GM18868 (cell line): ENCODE results near the gene IL23R.
"Not testable (repeated sequence)": the region's sequence is repeated elsewhere in the genome, so short reads cannot be mapped to it uniquely, and the experiment has no call there.

Experiments
- ATAC-seq: cut with Tn5 transposase; IDR thresholded peaks from one replicate; pipeline ENCODE4 v1.9.1; 2021; ENCODE audit warnings: mild to moderate bottlenecking, moderate library complexity; ENCODE audit not compliant: unreplicated experiment

The IL23R gene

GRCh38 chr1:67191668-67192520 lies 25.6 kb downstream of the IL23R start:
- ATAC-seq: no peak

GRCh38 chr1:67192902-67193301 lies 26.6 kb downstream of the IL23R start:
- no peak for ATAC-seq

DNA sequence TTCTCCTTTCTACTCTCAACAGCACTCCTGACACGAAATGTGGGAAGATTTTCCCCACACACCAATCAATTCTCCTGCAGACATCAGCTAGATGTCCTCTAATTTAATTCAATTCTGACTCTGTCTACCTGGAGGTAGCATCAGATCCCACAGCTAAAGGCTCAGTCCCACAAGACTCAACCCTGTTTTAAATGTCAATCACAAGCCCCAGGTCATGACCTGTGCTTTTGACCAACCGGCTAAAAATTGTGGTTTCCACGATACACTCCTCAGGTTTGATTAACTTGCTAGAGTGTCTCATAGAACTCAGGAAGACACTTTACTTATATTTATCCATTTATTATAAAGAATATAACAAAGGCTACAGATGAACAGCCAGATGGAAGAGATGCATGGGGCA lies 27.4 kb downstream of the IL23R start:
- no peak for ATAC-seq

GRCh38 chr1:67194209-67194863 lies 28.1 kb downstream of the IL23R start:
- peak; percentile 65 for ATAC-seq

DNA sequence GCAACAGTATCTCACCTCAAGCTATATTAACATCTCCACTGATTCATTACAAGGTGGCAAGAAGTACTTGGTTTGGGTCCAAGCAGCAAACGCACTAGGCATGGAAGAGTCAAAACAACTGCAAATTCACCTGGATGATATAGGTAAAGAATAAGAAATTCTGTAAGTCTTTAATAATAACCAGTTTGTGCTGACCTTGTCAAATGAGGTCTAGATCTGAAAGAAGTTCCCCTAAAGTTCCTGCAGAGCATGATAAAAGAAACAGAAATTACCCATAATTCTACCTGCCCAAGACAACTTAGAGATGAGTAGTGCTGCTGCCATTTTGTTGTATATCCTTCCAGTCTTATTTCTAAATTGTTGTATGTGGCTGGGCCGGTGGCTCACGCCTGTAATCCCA lies 34.5 kb downstream of the IL23R start:
- ATAC-seq: no peak

GRCh38 chr1:67201891-67202290 lies 35.6 kb downstream of the IL23R start:
- no peak for ATAC-seq

GRCh38 chr1:67204298-67204980 lies 38.2 kb downstream of the IL23R start:
- ATAC-seq: no peak

DNA sequence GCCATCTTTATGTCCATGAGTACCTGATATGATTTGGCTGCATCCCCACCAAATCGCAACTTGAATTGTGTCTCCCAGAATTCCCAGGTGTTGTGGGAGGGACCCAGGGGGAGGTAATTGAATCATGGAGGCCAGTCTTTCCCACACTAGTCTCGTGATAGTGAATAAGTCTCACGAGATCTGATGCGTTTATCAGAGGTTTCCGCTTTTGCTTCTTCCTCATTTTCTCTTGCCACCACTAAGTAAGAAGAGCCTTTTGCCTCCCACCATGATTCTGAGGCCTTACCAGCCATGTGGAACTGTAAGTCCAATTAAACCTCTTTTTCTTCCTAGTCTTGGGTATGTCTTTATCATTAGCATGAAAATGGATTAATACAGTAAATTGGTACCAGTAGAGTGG lies 41.1 kb downstream of the IL23R start:
- not testable (repeated sequence) for ATAC-seq

DNA sequence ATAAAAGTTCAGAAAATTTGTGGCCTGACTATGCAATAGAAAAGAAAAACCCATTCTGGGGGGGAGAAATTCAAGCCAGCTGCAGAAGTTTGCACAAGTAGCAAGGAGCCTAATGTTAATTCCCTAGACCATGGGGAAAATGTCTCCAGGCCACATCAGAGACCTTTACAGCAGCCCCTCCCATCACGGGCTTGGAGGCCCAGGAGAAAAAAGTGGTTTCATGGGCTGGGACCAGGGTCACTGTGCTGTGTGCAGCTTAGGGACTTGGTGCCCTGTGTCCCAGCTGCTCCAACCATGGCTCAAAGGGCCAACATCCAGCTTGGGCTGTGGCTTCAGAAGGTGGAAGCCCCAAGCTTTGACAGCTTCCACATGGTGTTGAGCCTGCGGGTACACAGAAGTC lies 42.0 kb downstream of the IL23R start:
- no peak for ATAC-seq

DNA sequence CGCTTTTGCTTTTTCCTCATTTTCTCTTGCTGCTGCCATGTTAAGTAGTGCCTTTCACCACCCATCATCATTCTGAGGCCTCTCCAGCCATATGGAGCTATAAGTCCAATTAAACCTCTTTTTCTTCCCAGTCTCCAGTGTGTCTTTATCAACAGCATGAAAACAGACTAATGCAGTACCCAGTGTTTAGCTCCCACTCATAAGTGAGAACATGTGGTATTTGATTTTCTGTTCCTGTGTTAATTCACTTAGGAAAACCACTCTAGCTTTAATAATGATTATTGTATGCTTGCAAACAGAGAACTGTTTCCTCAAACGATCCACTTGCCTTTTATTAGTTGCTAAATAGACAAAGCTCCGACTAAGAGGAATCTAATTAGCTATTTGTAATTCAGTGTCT lies 43.3 kb downstream of the IL23R start:
- ATAC-seq: no peak

DNA sequence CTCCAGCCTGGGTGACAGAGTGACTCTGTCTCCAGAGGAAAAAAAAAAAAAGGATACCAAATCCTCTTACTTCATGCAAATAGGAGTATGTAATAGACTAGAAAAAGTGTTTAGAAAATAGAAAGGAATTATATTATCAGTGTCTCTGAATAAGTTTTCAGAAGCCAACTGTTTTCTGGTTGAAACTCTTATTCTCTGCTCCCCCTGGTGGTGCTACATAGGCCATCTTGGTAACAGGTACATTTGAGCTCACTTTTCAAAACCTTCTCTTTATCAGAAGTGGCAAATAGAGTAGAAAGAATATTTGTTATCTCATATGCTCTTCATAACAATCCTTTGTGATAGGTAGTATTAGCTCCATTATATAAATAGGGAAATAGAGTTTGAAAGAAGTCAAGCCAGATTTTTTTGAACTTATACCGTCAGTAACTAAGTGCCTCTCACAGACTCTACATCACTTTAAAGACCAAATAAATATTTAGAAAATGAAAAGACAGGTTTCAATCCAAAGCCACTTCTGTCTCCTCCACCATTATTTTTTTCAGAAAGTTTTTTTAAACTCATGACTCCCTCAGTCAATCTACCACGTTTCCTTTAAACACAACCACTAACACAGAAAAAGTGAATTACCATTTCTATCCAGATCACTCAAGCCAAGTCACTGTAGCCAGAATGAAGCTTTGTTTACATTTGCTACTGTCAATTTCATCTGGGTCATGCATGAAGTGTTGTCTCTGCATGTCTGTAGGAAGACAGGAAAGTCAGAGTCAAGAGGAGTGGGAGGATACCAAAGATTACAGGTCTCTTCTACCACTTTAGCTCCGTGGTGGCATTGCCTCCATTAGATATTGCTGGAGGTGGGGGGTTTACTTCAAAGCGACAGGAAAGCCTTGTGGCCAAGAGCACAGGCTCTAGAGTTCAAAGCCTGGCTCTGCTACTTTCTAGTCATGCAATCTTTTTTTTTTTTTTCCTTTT lies 45.6 kb downstream of the IL23R start:
- ATAC-seq: peak; percentile 37

GRCh38 chr1:67213164-67213563 lies 46.9 kb downstream of the IL23R start:
- peak; percentile 30 for ATAC-seq

DNA sequence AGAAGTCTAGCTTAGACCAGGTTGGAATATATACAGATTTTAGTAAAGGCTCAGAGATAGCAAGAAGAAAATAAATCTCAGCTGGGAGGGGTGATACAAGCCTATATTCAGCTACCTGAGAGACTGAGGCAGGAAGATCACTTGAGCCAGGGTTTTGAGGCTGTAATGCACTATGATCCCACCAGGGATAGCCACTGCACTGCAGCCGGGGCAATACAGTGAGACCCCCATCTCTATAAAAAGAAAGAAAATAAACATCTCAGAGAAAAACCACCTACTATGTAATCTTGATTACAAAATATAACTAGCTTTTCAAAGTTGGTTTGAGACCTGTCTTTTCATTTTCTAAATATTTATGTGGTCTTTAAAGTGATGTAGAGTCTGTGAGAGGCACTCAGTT lies 47.7 kb downstream of the IL23R start:
- no peak for ATAC-seq

- peak; percentile 66 for ATAC-seq
Measured at GRCh38 chr1:67214420-67215174, 48.3 kb downstream of the IL23R start.

DNA sequence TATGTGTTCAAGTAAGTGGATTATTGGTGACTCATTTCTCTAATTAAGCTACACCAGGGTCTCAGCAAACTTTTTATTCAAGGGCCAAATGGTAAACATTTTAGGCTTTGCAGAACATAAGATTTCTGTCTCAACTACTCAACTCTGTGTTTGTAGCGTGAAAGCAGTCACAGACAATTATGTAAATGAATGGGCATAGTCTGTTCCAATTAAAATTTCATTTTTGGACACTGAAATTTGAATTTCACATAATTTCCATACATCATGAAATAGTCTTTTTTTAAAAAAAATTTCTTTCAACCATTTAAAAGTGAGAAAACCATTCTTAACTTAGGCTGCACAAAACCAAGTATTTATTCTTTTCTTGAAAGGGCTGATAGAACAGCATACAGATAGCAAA lies 50.1 kb downstream of the IL23R start:
- ATAC-seq: no peak

DNA sequence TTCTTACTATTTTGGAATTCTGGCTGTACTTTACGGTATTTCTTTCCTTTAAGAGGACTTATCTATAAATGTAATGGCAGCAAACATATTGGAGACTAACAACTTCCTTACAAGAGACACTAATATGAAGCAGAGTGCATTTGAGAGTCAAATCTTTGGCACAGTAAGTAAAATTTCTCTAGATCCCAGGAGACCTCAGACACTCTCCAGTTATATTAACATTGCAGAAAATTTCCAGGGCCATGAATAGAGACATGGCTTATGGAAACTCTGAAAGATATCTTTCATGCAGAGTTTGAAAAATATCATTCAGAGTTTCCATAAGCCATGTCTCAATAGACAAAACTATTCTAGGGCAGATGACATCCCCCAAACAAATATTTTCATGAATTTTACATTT lies 51.2 kb downstream of the IL23R start:
- ATAC-seq: no peak

DNA sequence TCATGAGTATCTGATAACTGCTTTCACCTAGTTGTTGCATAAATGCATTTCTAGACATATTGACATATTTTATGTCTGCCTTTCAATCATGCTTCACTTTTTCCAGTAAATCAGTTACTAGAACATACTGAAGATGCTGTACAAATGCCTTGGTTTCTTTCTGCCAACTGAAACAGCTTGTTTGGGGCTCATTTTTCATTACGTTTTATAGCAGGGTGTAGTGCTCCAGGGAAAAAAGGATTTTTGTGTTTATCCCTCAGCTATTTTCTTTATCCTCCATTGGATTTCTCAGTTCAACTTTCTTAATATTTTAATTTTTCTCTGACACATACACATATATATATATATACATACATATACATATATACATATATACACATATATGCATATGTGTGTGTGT lies 51.7 kb downstream of the IL23R start:
- ATAC-seq: no peak

- ATAC-seq: no peak
Measured at GRCh38 chr1:67224856-67225255, 58.6 kb downstream of the IL23R start.

GRCh38 chr1:67226688-67227087 lies 60.4 kb downstream of the IL23R start:
- no peak for ATAC-seq

DNA sequence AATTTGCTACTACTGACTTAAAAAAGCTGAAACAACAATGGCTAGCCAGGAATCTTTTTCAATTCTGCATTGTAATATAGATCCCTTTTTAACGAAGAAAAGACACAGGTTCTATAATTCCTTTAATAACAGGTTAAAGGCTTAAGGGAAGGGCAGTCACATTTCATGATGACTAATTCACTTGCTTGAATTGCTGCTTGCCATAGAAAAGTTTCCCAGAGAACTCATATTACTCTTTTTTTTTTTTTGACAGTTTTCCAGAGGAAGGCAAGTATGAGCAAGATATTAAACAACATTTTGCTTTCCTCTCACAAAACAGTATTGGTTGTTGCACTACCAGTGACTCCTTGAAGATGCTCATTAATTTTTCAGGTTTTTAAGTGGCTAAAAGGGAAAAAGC lies 60.9 kb downstream of the IL23R start:
- no peak for ATAC-seq
